Neural progenitor cell (in vitro differentiated cells): ENCODE data around the gene DCD.

Experiments
- CTCF ChIP-seq: fragments of 200-600 bp; sonication (generic); IDR thresholded peaks from 2 replicates; pipeline ENCODE4 v1.5.1; 2017; ENCODE audit warnings: antibody characterized with exemption, mild to moderate bottlenecking
- EZH2 ChIP-seq: fragments of 200-600 bp; sonication (generic); IDR thresholded peaks from 2 replicates; pipeline ENCODE4 v1.6.1; 2017; ENCODE audit warnings: antibody characterized with exemption, mild to moderate bottlenecking, moderate library complexity

- TF ChIP-seq CTCF (no peak), EZH2 (no peak)
Observed at GRCh38 chr12:54692353-54692752, 44.2 kb upstream of the DCD start.
